ENCODE measurements around the gene LMNA. TPM values are rescaled to one million over a fixed set of nuclear protein-coding genes. Genes with fewer than 3 reads are reported as not detected.

Gene LMNA
- polyA plus RNA-seq, 1 of the 3 experiments (the other 2 are of a cell fraction): 983 TPM

DNA sequence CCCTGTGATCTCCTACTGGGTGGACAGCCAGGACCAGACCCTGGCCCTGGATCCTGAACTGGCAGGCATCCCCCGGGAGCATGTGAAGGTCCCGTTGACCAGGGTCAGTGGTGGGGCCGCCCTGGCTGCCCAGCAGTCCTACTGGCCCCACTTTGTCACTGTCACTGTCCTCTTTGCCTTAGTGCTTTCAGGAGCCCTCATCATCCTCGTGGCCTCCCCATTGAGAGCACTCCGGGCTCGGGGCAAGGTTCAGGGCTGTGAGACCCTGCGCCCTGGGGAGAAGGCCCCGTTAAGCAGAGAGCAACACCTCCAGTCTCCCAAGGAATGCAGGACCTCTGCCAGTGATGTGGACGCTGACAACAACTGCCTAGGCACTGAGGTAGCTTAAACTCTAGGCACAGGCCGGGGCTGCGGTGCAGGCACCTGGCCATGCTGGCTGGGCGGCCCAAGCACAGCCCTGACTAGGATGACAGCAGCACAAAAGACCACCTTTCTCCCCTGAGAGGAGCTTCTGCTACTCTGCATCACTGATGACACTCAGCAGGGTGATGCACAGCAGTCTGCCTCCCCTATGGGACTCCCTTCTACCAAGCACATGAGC lies 62.2 kb downstream of the LMNA start:
- no peak for DNase-seq
- no peak for TF ChIP-seq YY1 (IDR thresholded peaks at IDR 0.05; ENCODE audit: low read depth)
- no peak for TF ChIP-seq TCF12 (IDR thresholded peaks at IDR 0.05)
- TF ChIP-seq FOXM1 (IDR thresholded peaks at IDR 0.05; ENCODE audit: low read depth): no peak
- TF ChIP-seq GABPA (IDR thresholded peaks at IDR 0.05; ENCODE audit: low read depth): no peak
- TF ChIP-seq, protein P1, sequence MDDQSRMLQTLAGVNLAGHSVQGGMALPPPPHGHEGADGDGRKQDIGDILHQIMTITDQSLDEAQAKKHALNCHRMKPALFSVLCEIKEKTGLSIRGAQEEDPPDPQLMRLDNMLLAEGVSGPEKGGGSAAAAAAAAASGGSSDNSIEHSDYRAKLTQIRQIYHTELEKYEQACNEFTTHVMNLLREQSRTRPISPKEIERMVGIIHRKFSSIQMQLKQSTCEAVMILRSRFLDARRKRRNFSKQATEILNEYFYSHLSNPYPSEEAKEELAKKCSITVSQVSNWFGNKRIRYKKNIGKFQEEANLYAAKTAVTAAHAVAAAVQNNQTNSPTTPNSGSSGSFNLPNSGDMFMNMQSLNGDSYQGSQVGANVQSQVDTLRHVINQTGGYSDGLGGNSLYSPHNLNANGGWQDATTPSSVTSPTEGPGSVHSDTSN (IDR thresholded peaks at IDR 0.05): no peak
- TF ChIP-seq SMC3 (IDR thresholded peaks at IDR 0.05; ENCODE audit: low read depth, low read length): no peak
- no peak for TF ChIP-seq GATA2 (CRISPR knock-in tag; IDR thresholded peaks at IDR 0.05)
- TF ChIP-seq RCOR1 (IDR thresholded peaks at IDR 0.05; ENCODE audit: low read length): no peak
- no peak for TF ChIP-seq CHD2 (IDR thresholded peaks at IDR 0.05; ENCODE audit: low read length, partially characterized antibody)
- WGBS (ENCODE audit: low lambda C conversion rate): 71% methylated on average over 3 of the region's 12 CpGs
- Histone ChIP-seq H2AFZ (ENCODE audit: low read depth) (no peak overlapping the region), H3K9me3 (no peaks in the 10 kb centered on the region), H3K9ac (no peak overlapping the region), H3K4me3 (ENCODE audit: low read depth in 2 of 2, low read length in 1 of 2) (no peak overlapping the region), H3K79me2 (ENCODE audit: insufficient read depth) (no peaks in the 10 kb centered on the region), H3K4me2 (no peak overlapping the region), H3K36me3 (replicated peaks in 1 of 2; ENCODE audit: control insufficient read depth in 1 of 2, insufficient read depth in 2 of 2, low read length in 1 of 2) (no peaks in the 10 kb centered on the region), H3K27me3 (ENCODE audit: insufficient read depth) (no peaks in the 10 kb centered on the region), H3K9me2 (no peaks in the 10 kb centered on the region), H3F3A (replicated peaks; ENCODE audit: insufficient read depth) (no peaks in the 10 kb centered on the region), H3K27ac (ENCODE audit: low read depth in 2 of 2, low read length in 1 of 2) (no peak overlapping the region), H4K20me1 (ENCODE audit: insufficient read depth) (no peaks in the 10 kb centered on the region), H3K4me1 (ENCODE audit: control insufficient read depth in 1 of 2, insufficient read depth in 2 of 2, low read depth in 1 of 2, low read length in 1 of 2) (no peaks in the 10 kb centered on the region)
- CTCF ChIA-PET: interaction anchor here (0.9 to 1.1 kb wide), 2 partner anchors 13 to 48 kb away, joined by 3 read pairs; no protein-coding TSS in a partner anchor
- POLR2A ChIA-PET: no interaction called here

DNA sequence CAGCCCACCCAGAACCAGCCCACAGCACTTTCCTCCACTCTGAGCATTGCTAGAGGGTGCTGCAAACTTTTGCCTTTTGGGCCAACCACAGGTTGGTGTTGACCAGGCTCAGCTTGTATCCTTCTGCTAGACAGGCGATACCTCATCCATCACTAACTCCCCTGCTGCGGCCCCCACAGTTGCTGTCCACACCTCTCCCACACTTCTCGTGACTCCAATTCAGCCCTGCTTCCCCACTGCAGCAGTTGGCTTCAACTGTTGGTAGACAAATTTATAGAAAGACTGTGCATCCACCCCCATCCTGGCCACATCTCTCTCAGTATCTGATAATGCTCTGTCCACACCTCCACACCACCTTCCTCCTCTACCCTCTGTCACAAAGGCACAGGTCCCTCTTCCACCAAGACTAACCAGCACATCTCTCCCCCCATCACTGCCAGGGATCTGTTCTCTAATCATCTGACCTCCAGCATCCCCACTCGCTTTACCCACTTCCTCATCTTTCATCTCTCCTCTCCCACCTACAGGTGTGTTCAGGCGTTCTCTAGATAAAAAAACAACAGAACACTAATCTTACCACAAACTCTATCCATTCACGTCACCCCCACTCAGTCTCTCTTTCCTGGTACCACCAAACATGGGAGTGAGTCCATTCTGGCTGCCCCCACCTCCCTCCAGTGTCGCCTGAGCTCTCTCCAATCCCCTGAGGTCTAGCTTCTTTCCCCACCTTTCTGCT lies 63.6 kb downstream of the LMNA start:
- no peak for DNase-seq
- no peak overlapping the region for H3K4me2 ChIP-seq
- H2AFZ ChIP-seq (ENCODE audit: low read depth): no peak overlapping the region
- no peaks in the 10 kb centered on the region for H3K9me2 ChIP-seq
- no peak for TF ChIP-seq EP300 (IDR thresholded peaks at IDR 0.05; ENCODE audit: borderline replicate concordance in 1 of 2, low read depth in 1 of 2, low read length in 1 of 2)
- TF ChIP-seq RFX5 (IDR thresholded peaks at IDR 0.05; ENCODE audit: low read length): no peak
- no peak for TF ChIP-seq FOSL2 (IDR thresholded peaks at IDR 0.05; ENCODE audit: borderline replicate concordance, low read depth)
- TF ChIP-seq SIN3A (IDR thresholded peaks at IDR 0.05; ENCODE audit: borderline replicate concordance, low read depth, low read length): no peak
- TF ChIP-seq FOXJ3 (CRISPR knock-in tag; IDR thresholded peaks at IDR 0.05): no peak
- no peak for TF ChIP-seq ELF1 (IDR thresholded peaks at IDR 0.05)
- TF ChIP-seq MAX (IDR thresholded peaks at IDR 0.05; ENCODE audit: low read depth): no peak
- TF ChIP-seq, protein P2, sequence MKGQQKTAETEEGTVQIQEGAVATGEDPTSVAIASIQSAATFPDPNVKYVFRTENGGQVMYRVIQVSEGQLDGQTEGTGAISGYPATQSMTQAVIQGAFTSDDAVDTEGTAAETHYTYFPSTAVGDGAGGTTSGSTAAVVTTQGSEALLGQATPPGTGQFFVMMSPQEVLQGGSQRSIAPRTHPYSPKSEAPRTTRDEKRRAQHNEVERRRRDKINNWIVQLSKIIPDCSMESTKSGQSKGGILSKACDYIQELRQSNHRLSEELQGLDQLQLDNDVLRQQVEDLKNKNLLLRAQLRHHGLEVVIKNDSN (IDR thresholded peaks at IDR 0.05; ENCODE audit: borderline replicate concordance, low read depth): no peak
- no peak for TF ChIP-seq TAF1 (IDR thresholded peaks at IDR 0.05; ENCODE audit: borderline replicate concordance, low read depth, low read length)
- no peak for TF ChIP-seq CHD2 (IDR thresholded peaks at IDR 0.05; ENCODE audit: low read length, partially characterized antibody)
- no peak for TF ChIP-seq YY1 (IDR thresholded peaks at IDR 0.05; ENCODE audit: low read depth)
- H3K27me3 ChIP-seq (ENCODE audit: insufficient read depth): no peaks in the 10 kb centered on the region
- ChIA-PET CTCF (interaction anchor here (0.9 kb wide), 1 partner anchor 14 kb away, joined by 3 read pairs; no protein-coding TSS in a partner anchor), POLR2A (no interaction called here)
- no peaks in the 10 kb centered on the region for H3K9me3 ChIP-seq
- no peaks in the 10 kb centered on the region for H4K20me1 ChIP-seq (ENCODE audit: insufficient read depth)
- WGBS (ENCODE audit: low lambda C conversion rate): 83% methylated on average over 7 of the region's 7 CpGs
- no peaks in the 10 kb centered on the region for H3F3A ChIP-seq (replicated peaks; ENCODE audit: insufficient read depth)
- no peaks in the 10 kb centered on the region for H3K79me2 ChIP-seq (ENCODE audit: insufficient read depth)
- no peaks in the 10 kb centered on the region for H3K36me3 ChIP-seq (replicated peaks in 1 of 2; ENCODE audit: control insufficient read depth in 1 of 2, insufficient read depth in 2 of 2, low read length in 1 of 2)
- H3K9ac ChIP-seq: no peak overlapping the region
- H3K27ac ChIP-seq (ENCODE audit: low read depth in 2 of 2, low read length in 1 of 2): no peak overlapping the region
- no peak overlapping the region for H3K4me3 ChIP-seq (ENCODE audit: low read depth in 2 of 2, low read length in 1 of 2)
- H3K4me1 ChIP-seq (ENCODE audit: control insufficient read depth in 1 of 2, insufficient read depth in 2 of 2, low read depth in 1 of 2, low read length in 1 of 2): no peaks in the 10 kb centered on the region

All from SK-N-SH (cell line).